BLaER1 (cell line): ENCODE measurements around the gene SHPK.
"Not testable (repeated sequence)": the region's sequence is repeated elsewhere in the genome, so short reads cannot be mapped to it uniquely, and the experiment has no call there.

Experiments used
- H3K27ac ChIP-seq: shearing (Covaris generic); formaldehyde crosslinking; 2 replicates; pipeline ENCODE4 v1.8.1; 2022
- H3K27me3 ChIP-seq: shearing (Covaris generic); formaldehyde crosslinking; 2 replicates; pipeline ENCODE4 v1.8.1; 2022
- H3K36me3 ChIP-seq: shearing (Covaris generic); formaldehyde crosslinking; 2 replicates; pipeline ENCODE4 v1.8.1; 2022
- H3K4me1 ChIP-seq: shearing (Covaris generic); formaldehyde crosslinking; 2 replicates; pipeline ENCODE4 v1.8.1; 2022
- H3K4me2 ChIP-seq: shearing (Covaris generic); formaldehyde crosslinking; 2 replicates; pipeline ENCODE4 v1.8.1; 2022
- H3K4me3 ChIP-seq: shearing (Covaris generic); formaldehyde crosslinking; 2 replicates; pipeline ENCODE4 v1.8.1; 2022
- H3K9ac ChIP-seq: shearing (Covaris generic); formaldehyde crosslinking; 2 replicates; pipeline ENCODE4 v1.8.1; 2022
- H3K9me3 ChIP-seq: shearing (Covaris generic); formaldehyde crosslinking; 2 replicates; pipeline ENCODE4 v1.8.1; 2022
- H4K20me1 ChIP-seq: shearing (Covaris generic); formaldehyde crosslinking; 2 replicates; pipeline ENCODE4 v1.8.1; 2022
- Cebpa-rat ChIP-seq: shearing (Covaris generic); IDR thresholded peaks from 2 replicates; pipeline ENCODE4 v1.8.1; 2022

Gene SHPK

DNA sequence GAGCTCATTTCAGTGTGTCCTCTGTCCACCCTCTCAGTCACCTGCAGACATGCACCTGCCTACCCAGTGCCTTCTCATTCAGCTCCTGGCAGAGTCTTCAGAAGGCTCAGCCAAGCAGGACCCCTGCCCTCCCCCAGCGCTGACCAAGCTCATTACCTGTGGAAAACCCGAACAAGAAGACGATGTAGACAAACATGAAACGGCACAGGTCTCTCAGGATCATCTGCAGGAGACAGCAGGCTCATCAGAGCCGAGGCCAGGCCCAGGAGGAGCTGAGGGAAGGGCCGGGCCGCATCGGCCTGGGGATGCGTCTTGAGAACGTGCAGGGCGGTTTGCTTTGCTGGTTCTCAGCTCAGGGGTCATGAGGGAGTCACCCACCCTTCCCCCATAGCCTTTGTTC lies 59.1 kb downstream of the SHPK start:
- no peak for TF ChIP-seq Cebpa-rat
- Histone ChIP-seq H3K27ac (no peak overlapping the region), H3K4me1 (no peaks in the 10 kb centered on the region), H3K9ac (no peak overlapping the region), H3K4me2 (no peak overlapping the region), H3K4me3 (no peak overlapping the region), H3K36me3 (peaks cover 40% of the 10 kb centered on the region), H4K20me1 (no peaks in the 10 kb centered on the region), H3K27me3 (no peaks in the 10 kb centered on the region), H3K9me3 (no peaks in the 10 kb centered on the region)

DNA sequence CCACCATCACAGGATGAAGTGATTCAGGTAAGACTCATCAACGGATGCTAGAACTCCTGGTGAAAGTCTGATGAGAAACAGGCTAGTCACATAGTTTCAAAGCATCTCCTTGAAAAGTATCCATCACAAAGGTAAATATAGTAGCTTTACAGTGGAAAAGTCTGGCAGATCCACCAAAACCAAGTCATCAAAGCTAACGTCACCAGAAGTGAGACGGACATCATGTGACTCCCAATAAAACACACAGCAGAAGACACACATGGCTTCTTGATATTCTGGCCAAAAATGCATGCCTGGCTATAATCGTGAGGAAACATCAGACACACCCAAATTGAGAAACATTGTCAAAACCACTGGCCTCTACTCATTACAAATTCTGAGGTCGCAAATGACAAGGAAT lies 60.5 kb downstream of the SHPK start:
- Histone ChIP-seq H3K27ac (no peak overlapping the region), H3K36me3 (peaks cover 52% of the 10 kb centered on the region), H4K20me1 (no peaks in the 10 kb centered on the region), H3K4me3 (no peak overlapping the region), H3K4me2 (no peak overlapping the region), H3K4me1 (no peaks in the 10 kb centered on the region), H3K27me3 (no peaks in the 10 kb centered on the region), H3K9me3 (no peaks in the 10 kb centered on the region), H3K9ac (no peak overlapping the region)
- TF ChIP-seq Cebpa-rat: no peak

DNA sequence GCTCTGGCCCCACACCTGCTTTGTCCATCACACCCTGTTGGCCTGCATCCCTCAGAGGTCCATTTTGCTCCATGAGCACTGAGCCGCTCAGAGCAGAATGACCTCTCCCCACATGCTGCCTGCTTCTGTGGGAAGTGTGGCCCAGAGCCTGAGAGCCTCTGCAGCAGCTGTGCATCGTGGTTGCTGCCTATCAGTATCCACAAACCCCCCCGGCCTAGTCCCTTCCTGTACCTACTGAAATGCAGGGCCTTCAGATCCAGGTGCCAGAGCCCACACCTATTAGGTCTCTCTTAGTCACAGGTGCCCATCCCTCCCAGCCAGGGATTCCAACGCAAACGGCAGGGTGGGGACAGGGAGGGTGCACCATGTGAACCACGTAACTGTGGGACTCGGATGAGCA lies 61.8 kb downstream of the SHPK start:
- TF ChIP-seq Cebpa-rat: no peak
- H3K9me3 ChIP-seq: no peaks in the 10 kb centered on the region
- no peak overlapping the region for H3K4me3 ChIP-seq
- no peak overlapping the region for H3K27ac ChIP-seq
- no peak overlapping the region for H3K9ac ChIP-seq
- no peaks in the 10 kb centered on the region for H3K27me3 ChIP-seq
- peaks cover 45% of the 10 kb centered on the region for H3K36me3 ChIP-seq
- H3K4me2 ChIP-seq: no peak overlapping the region
- H4K20me1 ChIP-seq: no peaks in the 10 kb centered on the region
- no peaks in the 10 kb centered on the region for H3K4me1 ChIP-seq

DNA sequence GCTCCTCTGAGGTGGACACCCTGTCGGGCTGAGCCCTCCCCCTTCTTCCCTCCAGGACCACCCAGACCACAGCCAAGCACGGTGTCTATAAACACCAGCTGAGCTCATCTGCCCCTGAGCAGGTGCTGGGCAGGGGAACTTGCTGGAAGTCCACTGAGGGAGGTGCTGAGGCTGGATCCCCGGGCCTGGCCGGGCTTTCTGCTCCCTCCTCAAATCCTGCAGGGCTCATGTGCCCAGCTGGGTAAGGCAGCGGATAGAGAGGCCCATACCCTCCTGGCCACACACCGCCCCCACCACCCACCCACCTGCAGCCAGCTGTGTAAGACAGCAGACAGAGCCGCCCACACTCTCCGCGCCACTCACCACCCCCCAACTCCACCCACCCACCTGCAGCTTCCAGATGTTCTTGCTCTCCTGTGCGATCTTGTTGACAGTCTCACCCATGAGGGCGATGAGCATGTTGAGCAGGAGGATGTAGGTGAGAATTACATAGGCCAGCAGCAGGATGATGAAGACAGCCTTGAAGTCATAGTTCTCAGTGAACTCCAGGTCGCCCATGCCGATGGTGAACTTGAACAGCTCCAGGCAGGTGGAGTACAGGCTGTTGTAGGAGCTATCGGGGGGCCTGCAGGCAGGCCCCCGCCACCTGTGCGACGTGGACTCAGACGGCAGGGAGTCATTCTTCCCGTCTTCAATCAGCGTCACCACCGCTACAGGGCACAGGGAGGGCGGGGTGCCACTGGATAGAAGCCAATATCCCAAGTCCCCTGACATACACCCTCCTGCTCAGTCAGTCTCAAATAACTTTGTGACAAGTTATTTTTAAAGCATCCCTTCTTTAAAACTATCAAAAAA lies 62.6 kb downstream of the SHPK start:
- Histone ChIP-seq H3K27ac (no peak overlapping the region), H3K36me3 (peaks cover 40% of the 10 kb centered on the region), H3K4me2 (no peak overlapping the region)

DNA sequence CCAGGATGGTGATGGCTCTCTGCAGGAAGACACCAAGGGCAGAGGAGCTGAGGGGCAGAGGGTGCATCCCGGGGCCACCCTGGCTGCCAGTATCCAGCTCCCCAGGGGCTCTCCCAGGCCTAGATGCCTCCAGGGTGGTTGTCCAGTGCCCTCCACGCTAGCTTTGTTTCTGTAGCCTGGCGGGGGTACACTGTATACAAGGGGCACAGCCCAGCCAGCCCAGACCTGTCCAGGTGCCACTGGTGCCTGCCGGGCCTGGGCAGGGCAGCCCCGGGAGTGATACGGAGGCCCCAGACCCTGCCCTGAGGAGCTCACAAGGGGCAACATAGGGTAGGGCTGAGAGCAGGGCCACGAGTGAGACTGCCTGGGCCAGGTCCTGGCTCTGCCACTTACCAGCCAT lies 63.8 kb downstream of the SHPK start:
- no peaks in the 10 kb centered on the region for H4K20me1 ChIP-seq
- no peak for TF ChIP-seq Cebpa-rat
- H3K9ac ChIP-seq: no peak overlapping the region
- H3K9me3 ChIP-seq: no peaks in the 10 kb centered on the region
- no peak overlapping the region for H3K4me3 ChIP-seq
- H3K36me3 ChIP-seq: peaks cover 36% of the 10 kb centered on the region
- H3K4me1 ChIP-seq: no peaks in the 10 kb centered on the region
- no peak overlapping the region for H3K4me2 ChIP-seq
- no peaks in the 10 kb centered on the region for H3K27me3 ChIP-seq
- no peak overlapping the region for H3K27ac ChIP-seq

More for the DNA sequence above, 62.6 kb downstream of the SHPK start:
- Histone ChIP-seq H3K27me3 (no peaks in the 10 kb centered on the region), H3K9me3 (no peaks in the 10 kb centered on the region), H3K9ac (no peak overlapping the region), H3K4me1 (no peaks in the 10 kb centered on the region), H4K20me1 (no peaks in the 10 kb centered on the region), H3K4me3 (no peak overlapping the region)
- no peak for TF ChIP-seq Cebpa-rat

DNA sequence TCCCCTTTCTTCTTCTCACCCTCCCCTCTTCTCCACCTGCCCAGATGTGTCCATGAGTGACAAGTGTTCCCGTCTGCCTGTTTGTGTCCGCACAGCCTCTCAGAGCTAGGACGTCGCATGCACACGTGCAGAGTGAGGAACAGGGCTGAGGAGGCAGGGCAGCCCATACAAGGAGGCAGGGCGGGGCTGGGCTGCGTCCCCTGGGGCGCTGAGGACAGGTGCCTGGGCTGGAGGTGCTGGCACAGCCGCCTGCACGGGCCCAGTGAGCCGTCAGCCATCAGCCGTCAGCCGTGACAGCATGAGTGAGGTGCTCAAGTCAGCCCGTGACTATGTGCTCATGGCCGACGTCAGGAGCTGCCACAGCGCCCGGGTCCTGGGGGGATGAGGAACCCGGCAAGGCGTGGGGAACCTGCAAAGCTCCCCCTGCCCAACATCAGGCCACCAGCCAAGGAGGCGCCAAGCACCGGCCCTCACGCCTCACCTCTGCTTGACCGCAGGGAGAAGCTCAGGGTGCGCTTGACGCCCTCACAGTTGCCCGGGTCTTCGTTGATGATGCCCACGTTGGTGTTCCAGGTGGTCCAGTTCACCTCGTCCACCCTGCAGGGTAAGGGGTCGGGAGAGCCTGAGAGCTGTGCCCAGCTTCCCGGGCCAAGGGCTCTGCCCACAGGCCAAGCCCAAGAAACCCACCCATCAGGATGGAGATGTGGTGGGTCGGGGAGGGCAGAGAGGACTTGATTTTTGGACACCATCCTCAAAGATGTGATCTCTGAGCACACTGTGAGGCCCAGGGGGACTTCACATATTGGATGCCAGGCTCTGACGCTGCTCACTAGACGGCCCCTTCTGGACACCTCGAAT lies 64.8 kb downstream of the SHPK start:
- Histone ChIP-seq H3K36me3 (peaks cover 37% of the 10 kb centered on the region), H3K27me3 (no peaks in the 10 kb centered on the region), H3K27ac (no peak overlapping the region), H3K9ac (no peak overlapping the region), H3K9me3 (no peaks in the 10 kb centered on the region), H3K4me1 (no peaks in the 10 kb centered on the region), H4K20me1 (no peaks in the 10 kb centered on the region), H3K4me3 (no peak overlapping the region), H3K4me2 (no peak overlapping the region)
- TF ChIP-seq Cebpa-rat: no peak

DNA sequence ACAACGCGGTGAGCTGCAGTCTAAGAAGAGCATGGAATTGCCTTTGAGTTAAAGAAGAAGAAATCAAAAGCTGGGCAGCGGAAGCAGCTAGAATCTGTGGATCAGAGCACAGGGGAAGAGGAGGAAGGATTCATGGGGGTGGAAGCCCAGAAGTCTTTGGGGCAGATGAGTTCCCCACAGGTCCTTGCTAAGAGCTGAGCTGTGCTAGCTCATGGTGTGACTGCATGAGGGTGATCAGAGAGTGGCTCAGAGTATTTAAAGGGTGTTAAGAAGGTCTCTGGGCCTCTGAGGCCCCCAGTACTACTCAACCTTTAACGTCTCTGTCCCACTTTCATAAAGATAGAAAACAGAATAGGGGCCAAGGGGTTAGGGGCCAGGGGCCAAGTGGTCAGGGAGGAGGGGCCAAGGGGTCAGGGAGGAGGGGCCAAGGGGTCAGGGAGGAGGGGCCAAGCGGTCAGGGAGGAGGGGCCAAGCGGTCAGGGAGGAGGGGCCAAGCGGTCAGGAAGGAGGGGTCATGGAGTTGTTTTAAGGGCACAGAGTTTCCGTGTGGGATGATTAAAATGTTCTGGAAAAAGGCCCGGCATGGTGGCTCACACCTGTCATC lies 66.4 kb downstream of the SHPK start:
- Histone ChIP-seq H3K9ac (no peak overlapping the region), H3K27me3 (no peaks in the 10 kb centered on the region), H3K4me3 (no peak overlapping the region), H3K4me2 (no peak overlapping the region), H3K36me3 (peaks cover 49% of the 10 kb centered on the region), H3K27ac (no peak overlapping the region), H3K9me3 (no peaks in the 10 kb centered on the region), H3K4me1 (no peaks in the 10 kb centered on the region), H4K20me1 (no peaks in the 10 kb centered on the region)
- TF ChIP-seq Cebpa-rat: no peak

DNA sequence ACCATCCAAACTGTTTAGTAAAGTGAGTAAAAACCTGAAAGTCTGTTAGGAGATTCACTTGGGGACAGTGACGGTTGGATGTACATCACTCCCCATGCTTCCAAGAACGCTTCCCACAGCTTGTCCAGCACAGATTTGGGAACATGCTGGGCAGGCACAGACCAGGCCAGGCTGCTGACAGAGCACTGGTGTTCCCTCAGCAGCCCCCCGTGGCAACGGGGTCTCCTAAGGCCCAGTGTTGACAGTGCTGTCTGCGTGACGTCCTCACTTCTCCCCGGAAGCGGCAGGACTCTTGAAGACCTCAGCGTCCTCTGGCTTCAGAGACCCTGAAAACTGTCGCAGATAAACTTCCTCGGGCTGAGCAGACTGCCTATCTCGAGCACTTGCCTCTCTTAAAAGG lies 69.5 kb downstream of the SHPK start:
- Histone ChIP-seq H3K4me2 (no peak overlapping the region), H3K9me3 (no peaks in the 10 kb centered on the region), H3K27ac (no peak overlapping the region), H3K36me3 (peaks cover 36% of the 10 kb centered on the region), H3K4me3 (no peak overlapping the region), H3K4me1 (no peaks in the 10 kb centered on the region), H4K20me1 (no peaks in the 10 kb centered on the region), H3K27me3 (no peaks in the 10 kb centered on the region), H3K9ac (no peak overlapping the region)
- TF ChIP-seq Cebpa-rat: no peak

DNA sequence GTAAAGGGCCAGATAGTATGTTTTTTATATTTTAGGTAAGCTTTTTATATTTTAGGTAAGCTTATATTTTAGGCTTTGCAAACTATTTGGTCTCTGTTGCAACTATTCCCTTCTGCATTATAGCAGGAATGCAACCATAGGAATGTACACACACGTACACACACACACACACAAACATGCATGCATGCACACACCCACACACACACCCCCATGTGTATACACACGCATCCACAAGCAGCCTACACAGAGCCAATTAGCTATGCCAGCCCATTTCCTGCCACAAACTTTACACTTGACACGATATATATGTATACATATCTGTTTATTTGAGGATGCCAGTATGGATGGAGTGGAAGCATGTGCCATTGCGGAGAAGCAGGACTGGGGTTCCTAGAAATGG lies 70.9 kb downstream of the SHPK start:
- Histone ChIP-seq H3K9ac (no peak overlapping the region), H3K9me3 (no peaks in the 10 kb centered on the region), H4K20me1 (no peaks in the 10 kb centered on the region), H3K4me2 (no peak overlapping the region), H3K4me3 (no peak overlapping the region), H3K4me1 (no peaks in the 10 kb centered on the region), H3K27ac (no peak overlapping the region), H3K36me3 (peaks cover 27% of the 10 kb centered on the region), H3K27me3 (no peaks in the 10 kb centered on the region)
- TF ChIP-seq Cebpa-rat: no peak

DNA sequence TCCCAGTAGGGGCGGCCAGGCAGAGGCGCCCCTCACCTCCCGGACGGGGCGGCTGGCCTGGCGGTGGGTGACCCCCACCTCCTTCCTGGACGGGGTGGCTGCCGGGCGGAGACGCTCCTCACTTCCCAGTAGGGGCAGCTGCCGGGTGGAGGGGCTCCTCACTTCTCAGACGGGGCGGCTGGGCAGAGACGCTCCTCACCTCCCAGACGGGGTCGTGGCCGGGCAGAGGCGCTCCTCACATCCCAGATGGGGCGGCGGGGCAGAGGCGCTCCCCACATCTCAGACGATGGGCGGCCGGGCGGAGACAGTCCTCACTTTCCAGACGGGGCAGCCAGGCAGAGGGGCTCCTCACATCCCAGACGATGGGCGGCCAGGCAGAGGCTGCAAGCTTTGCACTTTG lies 71.8 kb downstream of the SHPK start:
- not testable (repeated sequence) for H3K4me3 ChIP-seq, H4K20me1 ChIP-seq

More for the DNA sequence above, 71.8 kb downstream of the SHPK start:
- not testable (repeated sequence) for H3K9me3 ChIP-seq, H3K9ac ChIP-seq, H3K4me1 ChIP-seq, H3K27me3 ChIP-seq, H3K4me2 ChIP-seq, H3K27ac ChIP-seq
- H3K36me3 ChIP-seq: peaks cover 23% of the 10 kb centered on the region
